A549 (cell line): ENCODE results near the gene PARD3B. TPM values are rescaled to one million over a fixed set of nuclear protein-coding genes. Genes with fewer than 3 reads are reported as not detected.

Experiments
- ATAC-seq, 2 experiments: fragments of 200-7000 bp in 1 of 2; fragments of >200 bp in 1 of 2; cut with Nextera tagmentation in 1 of 2; cut with Tn5 transposase in 1 of 2; 3 replicates each; pipeline versions ENCODE4 v1.8.0 to v1.9.1; 2018 to 2020; ENCODE audit warnings: mild to moderate bottlenecking in 1 of 2, moderate library complexity in 1 of 2
- CTCF ChIA-PET: fragments of 300-600 bp; sonication (Branson Sonifier 250); formaldehyde crosslinking; extraction: SDS; loops from one replicate; lab custom pipeline; 2021; ENCODE audit warnings: antibody characterized with exemption, inconsistent platforms; lab: Yijun Ruan, JAX
- POLR2A ChIA-PET: fragments of 350-600 bp; formaldehyde crosslinking; extraction: SDS; loops from one replicate; lab custom pipeline; 2021; ENCODE audit warnings: antibody characterized with exemption, inconsistent platforms; lab: Yijun Ruan, JAX
- DNase-seq, 2 experiments: peaks; one replicate each; pipeline versions ENCODE4 v3.0.0 to v3.0.0-alpha.2; 2011 to 2016; ENCODE audit warnings: low read depth in 1 of 2, low spot score in 1 of 2
- FAIRE-seq: peaks from 2 replicates; lab custom pipeline; 2011; peaks lifted over from hg19 to GRCh38; lab: Jason Lieb, UNC
- H3K27ac ChIP-seq, 2 experiments: fragments of >200 bp; sonication (Bioruptor Twin); formaldehyde crosslinking; 3 replicates each; pipeline ENCODE4 v1.5.1; 2016 to 2017
- H3K4me1 ChIP-seq: fragments of >200 bp; sonication (Bioruptor Twin); formaldehyde crosslinking; 3 replicates; pipeline ENCODE4 v1.6.1; 2016
- H3K4me2 ChIP-seq: fragments of >200 bp; sonication (Bioruptor Twin); formaldehyde crosslinking; 3 replicates; pipeline ENCODE4 v1.6.1; 2016
- H3K4me3 ChIP-seq: fragments of >200 bp; sonication (Bioruptor Twin); formaldehyde crosslinking; 3 replicates; pipeline ENCODE4 v1.5.1; 2016
- H3K9me3 ChIP-seq: fragments of >200 bp; sonication (Bioruptor Twin); formaldehyde crosslinking; 3 replicates; pipeline ENCODE4 v1.6.1; 2016
- ATOH8 ChIP-seq: fragments of 250-450 bp; sonication (Bioruptor Pico); IDR thresholded peaks from 2 replicates; pipeline ENCODE4 v1.5.0; 2020; ENCODE audit warnings: low read depth, mild to moderate bottlenecking, moderate library complexity
- CTCF ChIP-seq: fragments of >200 bp; sonication (Bioruptor Twin); formaldehyde crosslinking; IDR thresholded peaks from 3 replicates; pipeline ENCODE4 v1.5.1; 2016
- EHMT2 ChIP-seq: fragments of 200-600 bp; sonication (generic); IDR thresholded peaks from 2 replicates; pipeline ENCODE4 v1.6.1; 2016; ENCODE audit warnings: antibody characterized with exemption, low read depth, mild to moderate bottlenecking, moderate library complexity
- ELK1 ChIP-seq: fragments of 150-350 bp; IDR thresholded peaks from 2 replicates; pipeline ENCODE4 v1.6.1; 2014; ENCODE audit warnings: low read depth, mild to moderate bottlenecking, low read length
- EP300 ChIP-seq, 2 experiments: fragments of >200 bp; sonication (Bioruptor Twin); formaldehyde crosslinking; IDR thresholded peaks; 2 replicates in 1 of 2; 3 replicates in 1 of 2; pipeline ENCODE4 v1.6.1; 2016 to 2017
- ESRRA ChIP-seq: fragments of 150-350 bp; IDR thresholded peaks from 2 replicates; pipeline ENCODE4 v1.6.1; 2014; ENCODE audit warnings: mild to moderate bottlenecking, low read length, borderline replicate concordance
- GATA3 ChIP-seq: IDR thresholded peaks from 2 replicates; pipeline ENCODE4 v1.6.1; 2012; ENCODE audit warnings: borderline replicate concordance
- HDAC2 ChIP-seq: fragments of 200-600 bp; sonication (generic); IDR thresholded peaks from 2 replicates; pipeline ENCODE4 v1.6.1; 2016
- HOXA7 ChIP-seq: fragments of 250-450 bp; sonication (Bioruptor Pico); IDR thresholded peaks from 2 replicates; pipeline ENCODE4 v1.5.0; 2020; ENCODE audit warnings: mild to moderate bottlenecking, moderate library complexity
- JUN ChIP-seq, 2 experiments: fragments of >200 bp; sonication (Bioruptor Twin); formaldehyde crosslinking; IDR thresholded peaks; 2 replicates in 1 of 2; 3 replicates in 1 of 2; pipeline ENCODE4 v1.6.1; 2016 to 2017
- KDM5A ChIP-seq: fragments of 200-600 bp; sonication (generic); IDR thresholded peaks from 2 replicates; pipeline ENCODE4 v1.6.1; 2016; ENCODE audit warnings: antibody characterized with exemption, mild to moderate bottlenecking
- MAX ChIP-seq: IDR thresholded peaks from 2 replicates; pipeline ENCODE4 v1.6.1; 2012
- MYC ChIP-seq: IDR thresholded peaks from 2 replicates; pipeline ENCODE4 v1.6.1; 2012; ENCODE audit warnings: mild to moderate bottlenecking, inconsistent platforms, low read length, improper control_type of control experiment, borderline replicate concordance
- NFE2L2 ChIP-seq: fragments of 150-350 bp; conservative IDR thresholded peaks from 2 replicates; pipeline ENCODE4 v1.6.1; 2014; ENCODE audit warnings: low read length
- NPAS2 ChIP-seq: fragments of 250-450 bp; sonication (Bioruptor Pico); IDR thresholded peaks from 2 replicates; pipeline ENCODE4 v1.8.0; 2022; ENCODE audit warnings: mild to moderate bottlenecking, moderate library complexity, borderline replicate concordance
- POLR2A ChIP-seq: IDR thresholded peaks from 2 replicates; pipeline ENCODE4 v1.6.1; 2012; ENCODE audit warnings: mild to moderate bottlenecking, low read length
- RARB ChIP-seq: fragments of 250-450 bp; sonication (Bioruptor Pico); IDR thresholded peaks from 2 replicates; pipeline ENCODE4 v1.8.0; 2021; ENCODE audit warnings: mild to moderate bottlenecking, moderate library complexity
- RCOR1 ChIP-seq: fragments of 150-350 bp; IDR thresholded peaks from 2 replicates; pipeline ENCODE4 v1.6.1; 2014; ENCODE audit warnings: antibody characterized with exemption, low read length, low read depth
- RFX5 ChIP-seq: fragments of 450-650 bp; IDR thresholded peaks from 2 replicates; pipeline ENCODE4 v1.7.1; 2014; ENCODE audit warnings: antibody characterized with exemption, mild to moderate bottlenecking, moderate library complexity
- SMC3 ChIP-seq: fragments of >200 bp; sonication (Bioruptor Twin); formaldehyde crosslinking; IDR thresholded peaks from 3 replicates; pipeline ENCODE4 v1.6.1; 2018; ENCODE audit warnings: inconsistent platforms
- ZC3H11A ChIP-seq: fragments of 450-650 bp; IDR thresholded peaks from 2 replicates; pipeline ENCODE4 v1.6.1; 2014; ENCODE audit warnings: antibody characterized with exemption, mild to moderate bottlenecking
- ZFP36 ChIP-seq: fragments of 450-650 bp; IDR thresholded peaks from 2 replicates; pipeline ENCODE4 v1.6.1; 2014; ENCODE audit warnings: borderline replicate concordance; ENCODE audit not compliant: partially characterized antibody
- ZSCAN20 ChIP-seq: fragments of 250-450 bp; sonication (Bioruptor Pico); IDR thresholded peaks from 2 replicates; pipeline ENCODE4 v1.8.0; 2022; ENCODE audit warnings: mild to moderate bottlenecking, moderate library complexity
- WGBS: methylation state at CpG from one replicate; pipeline ENCODE4 v1.1.6; 2017; ENCODE audit errors: missing lambda C conversion rate; 5-methylcytosine and 5-hydroxymethylcytosine counted together
- polyA plus RNA-seq, 4 experiments: library from polyadenylated mRNA; depleted of rRNA in 3 of 4; stranded (reverse); fragments of >200 nt; fragmentation: RNase III in 1 of 4; extraction: RNeasy Plus Mini Kit Qiagen cat#74134 plus additional on column Dnase treatment in 1 of 4; gene quantifications; 2 replicates in 3 of 4; 3 replicates in 1 of 4; pipeline ENCODE4 v1.2.3, GENCODE V29; 2011 to 2017

PARD3B gene
- polyA plus RNA-seq, 2 of the 4 experiments (the other 2 are of a cell fraction): 1.2 to 2.4 TPM

GRCh38 chr2:205453202-205453601, 907.9 kb downstream of the PARD3B start:
- no peak overlapping the region for H3K4me3 ChIP-seq
- FAIRE-seq: no peak
- no peak for TF ChIP-seq ZFP36
- TF ChIP-seq ATOH8 (CRISPR knock-in tag): no peak
- no peak for TF ChIP-seq RARB (CRISPR knock-in tag)
- no peak for TF ChIP-seq EP300 (IDR thresholded peaks at IDR 0.05)
- TF ChIP-seq POLR2A: no peak
- no peak for TF ChIP-seq JUN (IDR thresholded peaks at IDR 0.05)
- TF ChIP-seq NPAS2 (CRISPR knock-in tag): no peak
- no peak for TF ChIP-seq ZSCAN20 (CRISPR knock-in tag)
- TF ChIP-seq ZC3H11A: no peak
- TF ChIP-seq, all 56 proteins: peak for 0
- Histone ChIP-seq H3K9me3 (no peaks in the 10 kb centered on the region), H3K4me1 (no peaks in the 10 kb centered on the region), H3K27ac (no peak overlapping the region), H3K4me2 (no peak overlapping the region)
- POLR2A ChIA-PET: no interaction called here
- WGBS: 28% methylated on average over 4 of the region's 4 CpGs
- CTCF ChIA-PET: no interaction called here
- ATAC-seq: no peak
- DNase-seq: no peak

- POLR2A ChIA-PET: no interaction called here
- Histone ChIP-seq H3K4me2 (no peak overlapping the region), H3K4me3 (no peak overlapping the region), H3K9me3 (no peaks in the 10 kb centered on the region), H3K27ac (no peak overlapping the region), H3K4me1 (no peaks in the 10 kb centered on the region)
- no peak for FAIRE-seq
- WGBS: 2% methylated on average over 1 of the region's 1 CpG
- CTCF ChIA-PET: no interaction called here
- ATAC-seq: no peak
- TF ChIP-seq POLR2A (no peak), RFX5 (no peak), ESRRA (no peak), MYC (no peak), SMC3 (no peak), ZFP36 (no peak), HOXA7 (CRISPR knock-in tag) (no peak), MAX (no peak), KDM5A (no peak), ELK1 (no peak), CTCF (no peak), GATA3 (no peak), EP300 (IDR thresholded peaks at IDR 0.05) (no peak), NPAS2 (CRISPR knock-in tag) (no peak), HDAC2 (no peak), EHMT2 (no peak), RCOR1 (no peak), NFE2L2 (no peak)
- no peak for DNase-seq
Observed at GRCh38 chr2:205456682-205457081, 911.4 kb downstream of the PARD3B start.
